Lower lobe of right lung (tissue), 2 donors: ENCODE results near the gene CALHM3. TPM values are rescaled to one million over a fixed set of nuclear protein-coding genes. Genes with fewer than 3 reads are reported as not detected.

ENCODE experiments used
- ATAC-seq, 2 donors: fragments of 200-7000 bp; cut with Tn5 transposase; one replicate each; pipeline ENCODE4 v1.9.1; 2020 to 2022; ENCODE audit warnings: mild to moderate bottlenecking in 2 of 2, moderate library complexity in 2 of 2
- DNase-seq: peaks from one replicate; pipeline ENCODE4 v3.0.0-alpha.2; 2020
- H3K27ac ChIP-seq: fragments of 200-600 bp; one replicate; pipeline ENCODE4 v1.8.0; 2022
- H3K27me3 ChIP-seq: fragments of 200-600 bp; one replicate; pipeline ENCODE4 v1.8.0; 2022; ENCODE audit warnings: low read depth
- H3K36me3 ChIP-seq: fragments of 200-600 bp; one replicate; pipeline ENCODE4 v1.8.0; 2022; ENCODE audit warnings: mild to moderate bottlenecking
- H3K4me1 ChIP-seq: fragments of 200-600 bp; one replicate; pipeline ENCODE4 v1.8.0; 2022
- H3K4me3 ChIP-seq: fragments of 200-600 bp; one replicate; pipeline ENCODE4 v1.8.0; 2022; ENCODE audit warnings: mild to moderate bottlenecking
- H3K9me3 ChIP-seq: fragments of 200-600 bp; one replicate; pipeline ENCODE4 v1.8.0; 2022
- intact Hi-C: fragments of 100-400 bp; cut with DNase I; formaldehyde crosslinking; loops from one replicate; pipeline ENCODE4 v1.11.0; 2022
- total RNA-seq: library from RNA; stranded (reverse); fragmentation: NEBNext Ultra II Directional; extraction: Animal tissue kit (Norgen Biotek cat#: 25700); gene quantifications from one replicate; pipeline ENCODE4 v1.2.1, GENCODE V29; 2021
- TF ChIP-seq, protein P1 (sequence below): fragments of 200-600 bp; IDR thresholded peaks from one replicate; pipeline ENCODE4 v1.8.0; 2022; ENCODE audit warnings: antibody characterized with exemption, mild to moderate bottlenecking
- donor health status: DM: no; HTN: yes; CAD: no; lungs with severe emphysema.

The CALHM3 gene
- total RNA-seq, 1 donor from 2014 or later: not detected

DNA sequence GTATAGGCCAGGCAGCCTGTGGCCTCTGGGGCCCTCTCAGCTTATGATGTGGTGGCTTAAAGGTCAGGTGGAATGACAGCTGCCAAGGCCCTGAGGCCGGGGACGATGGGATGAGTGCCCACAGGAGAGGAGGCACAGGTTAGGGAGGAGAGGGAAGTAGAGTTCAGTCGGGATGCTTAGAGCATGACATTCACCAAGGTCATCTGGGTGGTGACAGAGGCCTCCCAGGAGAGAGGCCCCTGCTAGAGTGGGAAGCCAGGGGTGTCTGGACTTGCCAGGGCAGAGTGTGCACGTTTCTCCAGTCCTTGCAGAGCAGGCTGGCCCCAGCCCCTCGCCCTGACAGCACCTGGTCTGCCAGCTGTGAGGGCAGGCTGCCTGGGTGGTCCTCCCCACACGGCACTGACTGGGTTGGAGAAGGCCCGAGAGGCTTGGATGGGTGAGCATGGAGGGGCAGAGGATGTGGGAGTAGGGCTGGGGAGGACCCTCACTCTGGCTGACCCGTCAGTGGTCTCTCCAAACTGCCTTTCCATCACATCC lies 21.8 kb downstream of the CALHM3 start:
- Histone ChIP-seq H3K27ac (no peak overlapping the region), H3K9me3 (no peaks in the 10 kb centered on the region), H3K36me3 (no peaks in the 10 kb centered on the region), H3K27me3 (no peaks in the 10 kb centered on the region), H3K4me3 (no peak overlapping the region), H3K4me1 (peaks cover 9% of the 10 kb centered on the region)
- DNase-seq: no peak
- TF ChIP-seq, protein P1, sequence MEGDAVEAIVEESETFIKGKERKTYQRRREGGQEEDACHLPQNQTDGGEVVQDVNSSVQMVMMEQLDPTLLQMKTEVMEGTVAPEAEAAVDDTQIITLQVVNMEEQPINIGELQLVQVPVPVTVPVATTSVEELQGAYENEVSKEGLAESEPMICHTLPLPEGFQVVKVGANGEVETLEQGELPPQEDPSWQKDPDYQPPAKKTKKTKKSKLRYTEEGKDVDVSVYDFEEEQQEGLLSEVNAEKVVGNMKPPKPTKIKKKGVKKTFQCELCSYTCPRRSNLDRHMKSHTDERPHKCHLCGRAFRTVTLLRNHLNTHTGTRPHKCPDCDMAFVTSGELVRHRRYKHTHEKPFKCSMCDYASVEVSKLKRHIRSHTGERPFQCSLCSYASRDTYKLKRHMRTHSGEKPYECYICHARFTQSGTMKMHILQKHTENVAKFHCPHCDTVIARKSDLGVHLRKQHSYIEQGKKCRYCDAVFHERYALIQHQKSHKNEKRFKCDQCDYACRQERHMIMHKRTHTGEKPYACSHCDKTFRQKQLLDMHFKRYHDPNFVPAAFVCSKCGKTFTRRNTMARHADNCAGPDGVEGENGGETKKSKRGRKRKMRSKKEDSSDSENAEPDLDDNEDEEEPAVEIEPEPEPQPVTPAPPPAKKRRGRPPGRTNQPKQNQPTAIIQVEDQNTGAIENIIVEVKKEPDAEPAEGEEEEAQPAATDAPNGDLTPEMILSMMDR: no peak
- no peak for ATAC-seq
- intact Hi-C loops: no loop called here

DNA sequence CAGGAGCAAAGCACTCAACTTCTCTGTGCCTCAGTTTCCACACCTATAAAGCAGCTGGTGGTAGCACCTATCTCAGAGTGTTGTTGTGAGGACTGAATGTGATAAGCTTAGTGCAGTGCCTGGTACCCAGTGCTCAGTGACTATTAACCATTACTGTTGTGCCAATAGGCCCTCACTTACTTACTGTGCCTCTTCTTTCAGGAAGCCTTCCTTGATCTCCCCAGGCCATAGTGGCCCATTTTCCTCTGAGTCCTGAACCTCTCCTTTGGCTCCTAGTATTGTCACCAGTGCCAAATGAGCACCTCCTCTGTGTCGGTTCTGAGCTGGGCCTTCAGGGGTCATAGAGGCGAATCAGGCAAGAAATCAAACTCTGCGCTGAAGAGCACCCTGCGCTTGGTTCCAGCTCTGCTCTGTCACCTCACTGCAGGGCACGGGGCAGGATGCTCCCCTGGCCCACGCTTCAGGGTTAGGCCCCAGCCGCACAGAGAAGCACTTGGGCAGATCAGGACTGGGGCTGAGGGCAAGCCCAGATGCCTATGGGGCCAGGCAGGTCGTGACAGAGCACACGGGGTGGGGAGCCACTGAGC lies 22.9 kb downstream of the CALHM3 start:
- TF ChIP-seq, protein P1: no peak
- DNase-seq (no peak), ATAC-seq (no peak)
- no peak overlapping the region for H3K27ac ChIP-seq
- H3K4me1 ChIP-seq: peaks cover 12% of the 10 kb centered on the region
- H3K9me3 ChIP-seq: no peaks in the 10 kb centered on the region
- intact Hi-C loops: no loop called here
- no peaks in the 10 kb centered on the region for H3K36me3 ChIP-seq
- no peak overlapping the region for H3K4me3 ChIP-seq
- no peaks in the 10 kb centered on the region for H3K27me3 ChIP-seq

DNA sequence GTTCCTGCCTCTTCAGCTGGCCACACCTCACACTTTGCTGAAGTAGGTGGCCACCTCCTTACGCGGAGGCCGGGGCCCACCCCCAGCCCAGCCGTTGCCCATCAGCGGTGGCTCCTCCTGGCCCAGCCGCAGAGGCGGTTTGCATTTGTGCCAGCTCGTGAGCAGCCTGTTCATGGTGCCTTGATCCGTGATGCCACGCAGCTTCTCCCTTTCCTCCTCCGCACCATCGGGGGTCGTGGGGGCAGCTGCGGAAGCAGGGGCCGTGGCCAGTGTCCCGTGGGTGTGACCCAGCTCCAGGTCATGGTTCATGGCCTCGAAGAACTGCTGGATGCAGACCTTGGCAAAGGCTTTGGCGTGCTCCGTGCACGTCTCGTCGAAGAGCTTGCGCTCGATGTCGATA lies 23.8 kb downstream of the CALHM3 start:
- no peak overlapping the region for H3K27ac ChIP-seq
- no peak overlapping the region for H3K4me3 ChIP-seq
- intact Hi-C loops: no loop called here
- no peaks in the 10 kb centered on the region for H3K9me3 ChIP-seq
- no peaks in the 10 kb centered on the region for H3K27me3 ChIP-seq
- no peak for DNase-seq
- no peak for ATAC-seq
- peaks cover 3% of the 10 kb centered on the region for H3K36me3 ChIP-seq
- TF ChIP-seq, protein P1: no peak
- peaks cover 19% of the 10 kb centered on the region for H3K4me1 ChIP-seq

DNA sequence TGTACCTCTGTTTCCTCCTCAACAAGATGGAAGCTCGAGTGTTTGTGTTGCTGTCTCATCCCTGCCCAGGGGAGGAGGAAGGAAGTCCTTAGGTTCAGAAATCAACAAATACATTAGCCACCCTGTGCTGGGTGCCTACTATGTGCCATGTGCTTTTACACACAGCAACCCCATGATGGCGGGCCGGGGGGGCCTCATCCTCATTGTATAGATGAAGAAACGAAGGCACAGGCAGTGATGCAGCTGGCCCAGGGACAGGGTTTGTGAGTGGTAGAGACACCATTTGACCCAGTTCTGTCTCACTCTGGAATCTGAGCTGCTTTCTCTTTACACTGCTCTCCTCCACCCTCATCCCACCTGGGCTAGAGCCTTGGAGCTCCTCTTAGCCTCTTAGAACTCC lies 25.0 kb downstream of the CALHM3 start:
- TF ChIP-seq, protein P1: no peak
- Histone ChIP-seq H3K27ac (no peak overlapping the region), H3K4me1 (peaks cover 31% of the 10 kb centered on the region), H3K36me3 (peaks cover 15% of the 10 kb centered on the region), H3K9me3 (no peaks in the 10 kb centered on the region), H3K27me3 (no peaks in the 10 kb centered on the region), H3K4me3 (no peak overlapping the region)
- intact Hi-C loops: no loop called here
- no peak for DNase-seq
- ATAC-seq: no peak

DNA sequence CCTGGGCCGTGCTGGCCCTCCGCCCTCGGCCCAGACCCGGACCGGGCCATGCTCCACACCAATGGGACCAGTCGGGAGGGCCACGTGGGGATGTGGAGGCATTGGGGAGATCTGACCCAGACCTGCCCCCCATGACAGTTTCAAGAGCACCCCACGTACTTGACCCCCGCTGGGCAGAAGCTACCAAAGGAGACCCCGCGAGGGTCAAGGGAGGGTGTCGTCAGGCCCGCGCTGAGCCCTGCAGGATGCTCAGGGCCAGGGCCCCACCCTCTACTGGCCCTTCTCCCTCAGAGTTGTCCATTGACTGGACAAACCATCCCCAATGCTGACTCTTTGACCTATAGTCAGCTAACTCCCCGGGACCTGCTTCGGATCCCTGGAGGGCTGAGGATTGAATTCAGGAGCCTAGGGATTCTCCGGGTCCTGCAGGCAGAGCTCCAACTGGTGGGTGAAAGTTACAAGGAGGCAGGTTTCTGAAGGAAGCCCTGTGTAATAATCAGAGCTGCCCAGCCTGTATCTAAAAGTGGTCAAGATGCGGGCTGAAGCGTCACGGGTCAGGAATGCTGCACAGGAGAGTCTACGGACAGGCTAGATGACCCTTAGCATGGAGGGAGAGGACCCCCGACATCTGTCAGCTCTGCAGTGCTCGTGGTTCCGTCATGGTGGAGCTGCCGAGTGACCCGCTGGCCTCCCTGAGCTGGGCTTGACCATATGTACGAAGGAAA lies 26.4 kb downstream of the CALHM3 start:
- TF ChIP-seq, protein P1: no peak
- Histone ChIP-seq H3K4me3 (peak overlapping the region; percentile 94), H3K36me3 (peaks cover 29% of the 10 kb centered on the region), H3K4me1 (peaks cover 43% of the 10 kb centered on the region), H3K9me3 (no peaks in the 10 kb centered on the region), H3K27me3 (no peaks in the 10 kb centered on the region), H3K27ac (peak overlapping the region; percentile 89)
- DNase-seq (peak; percentile 13), ATAC-seq (peak in 1 of 2 donors; percentile 1)
- intact Hi-C loops: no loop called here
